CD4-positive, alpha-beta T cell (primary cell): ENCODE measurements around the gene RPEL1. TPM values are rescaled to one million over a fixed set of nuclear protein-coding genes. Genes with fewer than 3 reads are reported as not detected.

Experiments
- ATAC-seq: fragments of 200-7000 bp; cut with Tn5 transposase; one replicate; pipeline ENCODE4 v1.10.0; 2022; ENCODE audit warnings: mild to moderate bottlenecking; ENCODE audit not compliant: poor library complexity
- CTCF ChIA-PET: fragments of 350-600 bp; sonication (Branson Sonifier 250); formaldehyde crosslinking; loops from one replicate; lab custom pipeline; 2021; ENCODE audit warnings: antibody characterized with exemption, inconsistent platforms; lab: Charles Lee
- POLR2A ChIA-PET: fragments of 350-600 bp; sonication (Branson Sonifier 250); formaldehyde crosslinking; loops from one replicate; lab custom pipeline; 2021; ENCODE audit warnings: antibody characterized with exemption, inconsistent platforms; lab: Charles Lee
- DNase-seq, 14 experiments: peaks; one replicate each; pipeline ENCODE4 v3.0.0-alpha.2; 2013 to 2020; ENCODE audit warnings: mixed read lengths in 2 of 14
- H3K27ac ChIP-seq, 2 donors: one replicate each; pipeline versions ENCODE4 v1.5.1 to v1.7.0; 2013; ENCODE audit warnings: low read length in 2 of 2, low read depth in 1 of 2, mild to moderate bottlenecking in 1 of 2
- H3K27me3 ChIP-seq, 2 experiments: 1 replicate in 1 of 2; 2 replicates in 1 of 2; pipeline versions ENCODE4 v1.6.1 to v1.7.0; 2013; ENCODE audit warnings: low read length in 2 of 2, control low read depth in 1 of 2, mild to moderate bottlenecking in 1 of 2, moderate library complexity in 1 of 2; ENCODE audit not compliant: insufficient read depth in 2 of 2, control insufficient read depth in 1 of 2
- H3K36me3 ChIP-seq: one replicate; pipeline ENCODE4 v1.6.1; 2013; ENCODE audit warnings: low read length, control low read depth; ENCODE audit not compliant: insufficient read depth
- H3K4me1 ChIP-seq: one replicate; pipeline ENCODE4 v1.6.1; 2013; ENCODE audit warnings: low read length, control low read depth; ENCODE audit not compliant: insufficient read depth
- H3K4me3 ChIP-seq: one replicate; pipeline ENCODE4 v1.5.1; 2013; ENCODE audit warnings: mild to moderate bottlenecking, low read length, moderate library complexity
- H3K9me3 ChIP-seq, 2 experiments: 1 replicate in 1 of 2; 2 replicates in 1 of 2; pipeline versions ENCODE4 v1.6.1 to v1.7.0; 2013; ENCODE audit warnings: low read length in 2 of 2, mild to moderate bottlenecking in 2 of 2, control low read depth in 1 of 2, moderate library complexity in 1 of 2; ENCODE audit not compliant: control insufficient read depth in 1 of 2, insufficient read depth in 1 of 2
- H3K27ac Mint-ChIP-seq: one replicate; pipeline ENCODE4 v1.8.0; 2020; ENCODE audit warnings: mixed read lengths
- H3K27me3 Mint-ChIP-seq: one replicate; pipeline ENCODE4 v1.8.0; 2021; ENCODE audit warnings: mixed read lengths
- H3K36me3 Mint-ChIP-seq: one replicate; pipeline ENCODE4 v1.8.0; 2021; ENCODE audit warnings: low read depth, mixed read lengths
- H3K4me1 Mint-ChIP-seq: one replicate; pipeline ENCODE4 v1.8.0; 2021; ENCODE audit warnings: low read depth, mixed read lengths
- H3K4me3 Mint-ChIP-seq: one replicate; pipeline ENCODE4 v1.8.0; 2020; ENCODE audit warnings: mild to moderate bottlenecking, mixed read lengths
- H3K9me3 Mint-ChIP-seq: one replicate; pipeline ENCODE4 v1.8.0; 2020; ENCODE audit warnings: mixed read lengths
- intact Hi-C, 2 experiments: fragments of 100-400 bp; cut with DNase I in 1 of 2; cut with micrococcal nuclease in 1 of 2; formaldehyde crosslinking; loops; one replicate each; pipeline versions ENCODE4 v1.15.1 to v1.9.0; 2023 to 2025; cut with DNase I, micrococcal nuclease
- total RNA-seq, 174 experiments: library from RNA in 2 of 174; stranded (reverse) in 2 of 174; gene quantifications; one replicate each; pipeline ENCODE4 v1.2.3 and lab custom pipeline; 2021 to 2026
- TF ChIP-seq, protein P1 (sequence below): fragments of 200-600 bp; IDR thresholded peaks from one replicate; pipeline ENCODE4 v1.8.0; 2022; ENCODE audit warnings: antibody characterized with exemption, mild to moderate bottlenecking

The RPEL1 gene
- total RNA-seq, 2 experiments from 2014 or later: not detected

DNA sequence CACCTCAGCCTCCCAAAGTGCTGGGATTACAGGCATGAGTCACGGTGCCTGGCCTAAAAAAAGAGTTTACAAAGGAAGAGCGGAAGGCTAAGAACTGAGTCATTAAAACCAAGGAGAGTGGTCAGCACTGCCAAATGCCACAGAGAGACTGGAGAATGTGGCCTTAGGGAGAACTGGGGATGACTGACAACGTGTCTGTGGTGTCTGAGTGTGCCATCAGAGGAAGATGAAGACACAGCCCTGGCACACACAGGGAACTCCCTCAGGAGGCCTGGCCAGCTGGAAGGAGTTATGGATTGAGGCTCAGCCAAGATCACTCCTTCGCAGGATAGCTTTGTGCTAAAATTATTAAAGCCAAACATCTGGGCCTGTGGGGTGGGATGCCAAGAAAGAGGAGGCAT is 27.4 kb downstream of the RPEL1 start:
- no peaks in the 10 kb centered on the region for H3K36me3 Mint-ChIP-seq
- peaks cover 0 to 5% of the 10 kb centered on the region in 2 experiments for H3K9me3 ChIP-seq
- H3K4me1 ChIP-seq: peaks cover 15% of the 10 kb centered on the region
- DNase-seq (no peak), ATAC-seq (no peak)
- intact Hi-C loops: no loop called here
- no peaks in the 10 kb centered on the region for H3K36me3 ChIP-seq
- H3K27me3 Mint-ChIP-seq: peaks cover 53% of the 10 kb centered on the region
- H3K9me3 Mint-ChIP-seq: no peaks in the 10 kb centered on the region
- H3K4me1 Mint-ChIP-seq: peaks cover 6% of the 10 kb centered on the region
- H3K4me3 Mint-ChIP-seq: no peak overlapping the region
- H3K4me3 ChIP-seq: no peak overlapping the region
- peaks cover 19 to 39% of the 10 kb centered on the region in 2 experiments for H3K27me3 ChIP-seq
- H3K27ac Mint-ChIP-seq: no peak overlapping the region
- TF ChIP-seq, protein P1, sequence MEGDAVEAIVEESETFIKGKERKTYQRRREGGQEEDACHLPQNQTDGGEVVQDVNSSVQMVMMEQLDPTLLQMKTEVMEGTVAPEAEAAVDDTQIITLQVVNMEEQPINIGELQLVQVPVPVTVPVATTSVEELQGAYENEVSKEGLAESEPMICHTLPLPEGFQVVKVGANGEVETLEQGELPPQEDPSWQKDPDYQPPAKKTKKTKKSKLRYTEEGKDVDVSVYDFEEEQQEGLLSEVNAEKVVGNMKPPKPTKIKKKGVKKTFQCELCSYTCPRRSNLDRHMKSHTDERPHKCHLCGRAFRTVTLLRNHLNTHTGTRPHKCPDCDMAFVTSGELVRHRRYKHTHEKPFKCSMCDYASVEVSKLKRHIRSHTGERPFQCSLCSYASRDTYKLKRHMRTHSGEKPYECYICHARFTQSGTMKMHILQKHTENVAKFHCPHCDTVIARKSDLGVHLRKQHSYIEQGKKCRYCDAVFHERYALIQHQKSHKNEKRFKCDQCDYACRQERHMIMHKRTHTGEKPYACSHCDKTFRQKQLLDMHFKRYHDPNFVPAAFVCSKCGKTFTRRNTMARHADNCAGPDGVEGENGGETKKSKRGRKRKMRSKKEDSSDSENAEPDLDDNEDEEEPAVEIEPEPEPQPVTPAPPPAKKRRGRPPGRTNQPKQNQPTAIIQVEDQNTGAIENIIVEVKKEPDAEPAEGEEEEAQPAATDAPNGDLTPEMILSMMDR: no peak
- POLR2A ChIA-PET: no interaction called here
- CTCF ChIA-PET: no interaction called here
- H3K27ac ChIP-seq: no peak overlapping the region

- H3K27me3 ChIP-seq: peaks cover 49 to 70% of the 10 kb centered on the region in 2 experiments
Measured at GRCh38 chr10:103276251-103276895, 30.7 kb downstream of the RPEL1 start.

GRCh38 chr10:103276896-103277712 is 31.4 kb downstream of the RPEL1 start, which contains the start of gene INA:
Gene INA (plus strand): TSS chr10:103277138. CDS start chr10:103277212, 74 bp downstream.
- TF ChIP-seq, protein P1: no peak
- H3K4me1 ChIP-seq: peaks cover 18% of the 10 kb centered on the region
- intact Hi-C loops: no loop called here
- ATAC-seq (no peak), DNase-seq (peak in 2 of 14 experiments; percentile 12 to 14)
- peaks cover 0 to 14% of the 10 kb centered on the region in 2 experiments for H3K9me3 ChIP-seq
- ChIA-PET POLR2A (interaction anchor here (0.6 kb wide), 1 partner anchor 42 kb away, joined by 3 read pairs; no protein-coding TSS in a partner anchor), CTCF (no interaction called here)
- Mint-ChIP-seq H3K4me1 (peaks cover 11% of the 10 kb centered on the region), H3K9me3 (peaks cover 7% of the 10 kb centered on the region), H3K27me3 (peaks cover 75% of the 10 kb centered on the region), H3K4me3 (no peak within 1 kb of the TSS), H3K36me3 (no peaks in the 10 kb centered on the region), H3K27ac (no peak within 1 kb of the TSS)
- no peak within 1 kb of the TSS for H3K4me3 ChIP-seq
- peaks cover 55 to 70% of the 10 kb centered on the region in 2 experiments for H3K27me3 ChIP-seq
- H3K36me3 ChIP-seq: no peaks in the 10 kb centered on the region
- no peak within 1 kb of the TSS for H3K27ac ChIP-seq

More at GRCh38 chr10:103276251-103276895, 30.7 kb downstream of the RPEL1 start:
- Mint-ChIP-seq H3K27me3 (peaks cover 75% of the 10 kb centered on the region), H3K36me3 (no peaks in the 10 kb centered on the region), H3K27ac (no peak overlapping the region), H3K4me1 (peaks cover 11% of the 10 kb centered on the region), H3K4me3 (no peak overlapping the region), H3K9me3 (peaks cover 7% of the 10 kb centered on the region)
- ChIA-PET CTCF (no interaction called here), POLR2A (interaction anchor here (0.6 kb wide), 1 partner anchor 42 kb away, joined by 3 read pairs; no protein-coding TSS in a partner anchor)
- Histone ChIP-seq H3K4me1 (peaks cover 15% of the 10 kb centered on the region), H3K4me3 (no peak overlapping the region), H3K27ac (no peak overlapping the region), H3K36me3 (no peaks in the 10 kb centered on the region), H3K9me3 (peaks cover 0 to 10% of the 10 kb centered on the region in 2 experiments)
- intact Hi-C loops: no loop called here
- ATAC-seq: no peak
- no peak for DNase-seq
- TF ChIP-seq, protein P1: no peak
